ENCODE data around the gene TRIP12.

Gene TRIP12

DNA sequence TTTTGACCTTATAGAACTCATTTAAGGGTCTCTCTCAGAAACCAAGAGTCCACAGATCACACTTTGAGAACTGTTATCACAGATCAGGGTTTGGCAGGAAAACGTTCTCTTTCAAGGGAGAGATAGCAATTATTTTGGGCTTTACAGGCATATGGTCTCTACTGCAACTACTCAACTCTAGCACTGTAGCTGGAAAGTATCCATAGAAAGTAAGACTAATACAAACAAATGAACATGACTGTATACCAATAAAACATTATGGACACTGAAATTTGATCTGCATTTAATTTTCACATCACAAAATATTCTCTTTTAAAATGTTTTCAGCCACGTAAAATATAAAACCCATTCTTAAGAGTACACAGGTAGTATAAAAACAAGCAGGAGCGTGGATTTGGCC is 100.5 kb downstream of the TRIP12 start:
- DNase-seq (ENCODE audit: extremely low read depth, low read depth) = no peak
- no peak for TF ChIP-seq CTCF (IDR thresholded peaks at IDR 0.05; ENCODE audit: low read depth, low read length, missing control alignments)
- H3K4me3 ChIP-seq (replicated peaks; ENCODE audit: low read depth, low read length) = no peak overlapping the region

- DNase-seq (ENCODE audit: extremely low read depth, low read depth) = no peak
- H3K4me3 ChIP-seq (replicated peaks; ENCODE audit: low read depth, low read length) = no peak overlapping the region
- TF ChIP-seq CTCF (IDR thresholded peaks at IDR 0.05; ENCODE audit: low read depth, low read length, missing control alignments) = no peak
Measured at GRCh38 chr2:229818230-229818629, 103.6 kb downstream of the TRIP12 start.

- H3K4me3 ChIP-seq (replicated peaks; ENCODE audit: low read depth, low read length) = no peak overlapping the region
- TF ChIP-seq CTCF (IDR thresholded peaks at IDR 0.05; ENCODE audit: low read depth, low read length, missing control alignments) = no peak
- no peak for DNase-seq (ENCODE audit: extremely low read depth, low read depth)
Measured at GRCh38 chr2:229815858-229816257, 106.0 kb downstream of the TRIP12 start.

DNA sequence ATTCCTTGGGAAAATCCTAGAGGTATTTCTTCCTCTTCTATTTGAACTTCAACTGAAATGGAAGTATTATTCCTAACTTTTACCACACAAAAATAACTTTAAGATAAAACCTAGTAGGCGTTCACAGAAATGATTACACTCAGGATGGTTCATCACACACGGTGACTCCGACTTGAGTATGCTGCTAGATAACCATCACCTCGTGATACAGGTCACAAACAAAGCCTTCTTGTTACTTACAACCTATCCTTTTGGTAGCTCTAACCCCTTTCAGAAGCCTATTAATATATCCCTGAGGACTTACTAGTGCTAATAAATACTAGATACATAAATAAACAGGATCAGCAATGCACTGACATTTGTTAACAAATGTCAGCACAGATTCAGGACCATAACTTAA is 106.5 kb downstream of the TRIP12 start:
- TF ChIP-seq CTCF (IDR thresholded peaks at IDR 0.05; ENCODE audit: low read depth, low read length, missing control alignments) = no peak
- DNase-seq (ENCODE audit: extremely low read depth, low read depth) = no peak
- H3K4me3 ChIP-seq (replicated peaks; ENCODE audit: low read depth, low read length) = no peak overlapping the region

GRCh38 chr2:229810786-229811185 is 111.0 kb downstream of the TRIP12 start:
- peak; percentile 51 for DNase-seq (ENCODE audit: extremely low read depth, low read depth)
- TF ChIP-seq CTCF (IDR thresholded peaks at IDR 0.05; ENCODE audit: low read depth, low read length, missing control alignments) = no peak
- no peak overlapping the region for H3K4me3 ChIP-seq (replicated peaks; ENCODE audit: low read depth, low read length)

DNA sequence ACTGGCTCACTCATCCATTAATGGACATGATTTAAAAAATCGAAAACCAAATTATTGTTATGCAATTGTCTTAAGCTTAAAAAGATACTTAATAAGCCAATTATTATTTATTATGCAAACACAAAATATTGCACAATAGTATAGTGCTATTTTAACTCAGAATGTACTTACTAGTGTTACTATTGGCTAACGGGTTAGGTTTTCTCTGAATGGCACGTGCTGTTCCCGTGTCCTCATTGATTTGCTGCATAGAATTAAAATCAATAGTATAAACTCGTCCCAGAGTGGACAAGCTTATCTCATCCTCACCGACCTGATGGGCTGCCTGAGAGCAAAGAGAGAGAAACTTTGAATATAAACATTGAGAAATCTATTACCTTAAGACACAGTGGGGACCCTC is 116.2 kb downstream of the TRIP12 start:
- H3K4me3 ChIP-seq (replicated peaks; ENCODE audit: low read depth, low read length) = no peak overlapping the region
- no peak for DNase-seq (ENCODE audit: extremely low read depth, low read depth)
- TF ChIP-seq CTCF (IDR thresholded peaks at IDR 0.05; ENCODE audit: low read depth, low read length, missing control alignments) = no peak

- no peak for TF ChIP-seq CTCF (IDR thresholded peaks at IDR 0.05; ENCODE audit: low read depth, low read length, missing control alignments)
- no peak for DNase-seq (ENCODE audit: extremely low read depth, low read depth)
- H3K4me3 ChIP-seq (replicated peaks; ENCODE audit: low read depth, low read length) = no peak overlapping the region
Measured at GRCh38 chr2:229802785-229803184, 119.0 kb downstream of the TRIP12 start.
